ENCODE results near the gene LZTFL1. TPM values are rescaled to one million over a fixed set of nuclear protein-coding genes. Genes with fewer than 3 reads are reported as not detected.

Gene LZTFL1
- total RNA-seq = 22.8 TPM
- long read RNA-seq, full-length matches to known transcripts = 11 of 14 reads
- long read RNA-seq, partial matches to known transcripts = 0 of 14 reads
- long read RNA-seq, other reads (novel, unspliced or antisense) = 3 of 14 reads

DNA sequence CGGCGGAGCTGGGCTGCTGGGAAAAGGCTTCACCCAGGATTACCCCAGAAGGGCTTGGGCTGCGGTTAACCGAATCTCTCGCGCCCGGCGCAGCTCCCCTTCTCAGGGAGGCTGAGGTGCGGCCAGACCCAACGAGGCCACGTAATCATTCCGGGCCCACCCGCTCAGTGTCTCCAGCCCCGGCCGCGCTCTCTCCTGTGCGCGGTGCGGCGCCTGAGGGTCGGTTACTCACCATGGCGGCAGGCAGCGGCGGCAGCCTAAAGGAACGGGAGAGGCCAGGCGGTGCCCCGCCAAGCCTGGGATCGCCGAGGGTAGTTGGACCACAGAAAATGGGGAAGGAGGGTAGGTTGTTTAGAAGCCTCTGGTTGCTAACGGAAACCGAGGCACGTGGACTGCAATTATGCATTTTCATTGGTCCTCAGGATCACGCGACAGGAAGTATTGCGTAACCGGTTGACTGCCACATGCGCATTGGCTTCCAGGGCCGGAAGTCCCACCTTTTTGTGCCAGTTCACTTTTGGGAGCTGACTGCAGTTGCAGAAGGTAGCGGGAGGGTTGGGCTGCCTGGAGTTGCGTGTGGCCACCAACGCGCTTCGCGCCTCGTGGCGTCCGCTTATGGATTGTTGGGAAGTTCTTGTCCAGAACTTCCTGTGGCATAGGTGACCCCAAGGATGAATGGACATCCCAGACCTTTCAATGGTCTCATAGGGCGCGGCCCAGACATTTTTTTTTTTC, at the start of gene LZTFL1:
TSS of gene LZTFL1 (minus strand) at position 363 of the 735 bp plus-strand sequence. CDS start at position 235, 128 bp downstream.
- Histone ChIP-seq H3K27ac (peak within 1 kb of the TSS; percentile 80), H3K4me1 (peaks cover 14% of the 10 kb centered on the region), H3K9me3 (no peaks in the 10 kb centered on the region), H3K27me3 (no peaks in the 10 kb centered on the region), H3K36me3 (peaks cover 2% of the 10 kb centered on the region), H3K4me3 (peak within 1 kb of the TSS; percentile 70)
- intact Hi-C loops (cut with DNase I) = no loop called here
- peak; percentile 96 for ATAC-seq
- TF ChIP-seq, protein P1, sequence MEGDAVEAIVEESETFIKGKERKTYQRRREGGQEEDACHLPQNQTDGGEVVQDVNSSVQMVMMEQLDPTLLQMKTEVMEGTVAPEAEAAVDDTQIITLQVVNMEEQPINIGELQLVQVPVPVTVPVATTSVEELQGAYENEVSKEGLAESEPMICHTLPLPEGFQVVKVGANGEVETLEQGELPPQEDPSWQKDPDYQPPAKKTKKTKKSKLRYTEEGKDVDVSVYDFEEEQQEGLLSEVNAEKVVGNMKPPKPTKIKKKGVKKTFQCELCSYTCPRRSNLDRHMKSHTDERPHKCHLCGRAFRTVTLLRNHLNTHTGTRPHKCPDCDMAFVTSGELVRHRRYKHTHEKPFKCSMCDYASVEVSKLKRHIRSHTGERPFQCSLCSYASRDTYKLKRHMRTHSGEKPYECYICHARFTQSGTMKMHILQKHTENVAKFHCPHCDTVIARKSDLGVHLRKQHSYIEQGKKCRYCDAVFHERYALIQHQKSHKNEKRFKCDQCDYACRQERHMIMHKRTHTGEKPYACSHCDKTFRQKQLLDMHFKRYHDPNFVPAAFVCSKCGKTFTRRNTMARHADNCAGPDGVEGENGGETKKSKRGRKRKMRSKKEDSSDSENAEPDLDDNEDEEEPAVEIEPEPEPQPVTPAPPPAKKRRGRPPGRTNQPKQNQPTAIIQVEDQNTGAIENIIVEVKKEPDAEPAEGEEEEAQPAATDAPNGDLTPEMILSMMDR (IDR thresholded peaks at IDR 0.05) = no peak
- DNase-seq = peak; percentile 91

DNA sequence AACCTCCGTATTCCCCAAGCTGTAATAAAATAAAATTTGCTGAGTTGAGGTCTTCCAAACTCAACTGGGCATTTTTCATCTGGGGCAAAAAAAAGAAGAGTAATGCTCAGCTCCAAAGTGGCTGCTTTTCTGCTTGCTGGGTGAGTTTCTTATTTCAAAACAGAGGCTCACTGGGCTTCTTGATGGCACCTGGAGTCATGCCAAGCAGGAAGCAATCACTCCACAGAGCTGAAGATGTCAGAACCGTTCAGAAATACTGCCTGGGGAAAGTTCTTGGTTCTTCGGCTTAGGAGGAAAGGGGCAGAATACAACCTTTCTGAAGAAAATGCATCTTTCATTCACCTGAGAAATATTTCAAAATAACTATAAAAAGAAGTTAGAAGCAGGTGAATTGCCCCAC, 48.5 kb upstream of the LZTFL1 start:
- no peak overlapping the region for H3K4me3 ChIP-seq
- intact Hi-C loops (cut with DNase I) = no loop called here
- no peaks in the 10 kb centered on the region for H3K27me3 ChIP-seq
- H3K9me3 ChIP-seq = no peaks in the 10 kb centered on the region
- ATAC-seq (peak; percentile 30), DNase-seq (no peak)
- TF ChIP-seq, protein P1 (IDR thresholded peaks at IDR 0.05) = no peak
- no peaks in the 10 kb centered on the region for H3K36me3 ChIP-seq
- no peak overlapping the region for H3K27ac ChIP-seq
- H3K4me1 ChIP-seq = no peaks in the 10 kb centered on the region

DNA sequence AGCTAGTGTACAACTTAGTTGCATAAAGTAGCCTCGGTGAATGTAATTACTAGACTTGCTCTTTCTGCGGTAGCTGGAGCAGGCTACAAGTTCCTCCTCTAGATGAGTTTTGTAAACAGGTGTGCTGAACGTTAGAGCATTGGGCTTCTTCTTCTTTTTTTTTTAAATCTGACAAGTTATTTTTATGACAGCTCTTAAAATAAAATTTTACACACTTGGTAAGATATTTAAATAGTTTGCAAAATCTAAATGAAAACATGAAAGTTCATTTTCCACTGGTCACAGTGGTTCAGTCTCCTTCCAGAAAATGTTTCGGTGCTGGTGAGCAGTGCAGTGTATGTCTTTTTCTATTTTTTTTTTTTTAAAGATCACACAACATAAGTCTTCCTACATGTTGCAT, 47.4 kb upstream of the LZTFL1 start:
- Histone ChIP-seq H3K36me3 (no peaks in the 10 kb centered on the region), H3K4me3 (no peak overlapping the region), H3K4me1 (no peaks in the 10 kb centered on the region), H3K27ac (no peak overlapping the region), H3K27me3 (no peaks in the 10 kb centered on the region), H3K9me3 (no peaks in the 10 kb centered on the region)
- DNase-seq (no peak), ATAC-seq (no peak)
- intact Hi-C loops (cut with DNase I) = no loop called here
- TF ChIP-seq, protein P1 (IDR thresholded peaks at IDR 0.05) = no peak

DNA sequence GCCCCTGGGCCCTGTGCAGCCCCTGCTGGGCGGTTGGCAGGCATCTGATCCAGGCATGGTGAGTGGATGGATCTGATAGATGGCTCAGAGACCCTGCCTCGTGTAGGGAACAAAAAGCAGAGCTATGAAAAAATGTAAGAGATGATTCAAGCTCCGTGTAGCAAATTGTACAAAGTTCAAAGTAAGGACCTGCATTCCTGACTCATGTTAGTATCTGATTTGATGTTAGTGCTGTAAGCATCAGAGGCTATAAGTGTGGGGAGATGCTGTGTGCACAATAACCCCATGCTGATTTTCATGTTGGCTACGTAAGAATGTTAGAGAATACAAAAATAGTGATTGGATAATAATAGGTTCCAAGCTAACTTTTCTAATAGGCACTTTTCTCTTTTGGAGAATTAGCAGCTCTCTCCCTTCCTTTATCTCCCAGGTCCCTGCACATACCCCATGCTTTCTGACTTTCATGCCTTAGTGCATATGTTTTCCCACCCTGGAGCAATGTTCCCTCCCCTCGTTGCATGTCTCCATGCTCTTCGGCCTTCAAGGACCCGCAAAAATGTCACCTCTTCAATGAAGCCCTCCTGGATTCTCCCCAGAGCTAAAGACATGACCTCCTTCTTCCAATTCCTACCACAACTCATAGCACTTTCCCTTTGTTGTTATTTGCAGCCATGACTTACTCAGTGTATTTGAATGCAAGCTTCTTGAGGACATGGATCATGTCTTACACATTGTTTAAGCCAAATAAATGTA, 46.0 kb upstream of the LZTFL1 start:
- H3K27me3 ChIP-seq = no peaks in the 10 kb centered on the region
- ATAC-seq (no peak), DNase-seq (no peak)
- TF ChIP-seq, protein P1 (IDR thresholded peaks at IDR 0.05) = no peak
- no peaks in the 10 kb centered on the region for H3K4me1 ChIP-seq
- no peak overlapping the region for H3K4me3 ChIP-seq
- no peaks in the 10 kb centered on the region for H3K9me3 ChIP-seq
- no peaks in the 10 kb centered on the region for H3K36me3 ChIP-seq
- intact Hi-C loops (cut with DNase I) = no loop called here
- no peak overlapping the region for H3K27ac ChIP-seq

DNA sequence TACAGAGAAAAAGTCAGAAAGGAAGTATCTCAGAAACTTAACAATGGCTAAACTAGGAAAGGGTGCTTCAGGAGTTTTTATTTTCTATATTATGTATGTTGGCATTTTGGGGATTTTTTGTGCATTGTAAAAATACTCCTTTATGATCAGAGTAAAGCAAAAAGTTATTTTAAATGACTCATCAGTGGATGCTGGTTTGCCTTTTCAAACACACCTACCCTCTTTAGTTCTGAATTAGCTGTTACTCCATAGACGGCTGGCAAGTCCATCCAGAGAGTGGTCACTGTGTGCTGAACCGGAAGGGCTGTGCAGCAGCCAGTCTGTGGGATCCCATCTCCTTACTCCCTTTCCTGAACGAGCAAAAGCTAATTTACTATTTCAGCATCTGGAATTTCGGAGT, 45.4 kb upstream of the LZTFL1 start:
- intact Hi-C loops (cut with DNase I) = no loop called here
- no peaks in the 10 kb centered on the region for H3K27me3 ChIP-seq
- H3K4me3 ChIP-seq = no peak overlapping the region
- TF ChIP-seq, protein P1 (IDR thresholded peaks at IDR 0.05) = no peak
- H3K36me3 ChIP-seq = no peaks in the 10 kb centered on the region
- H3K27ac ChIP-seq = no peak overlapping the region
- no peaks in the 10 kb centered on the region for H3K9me3 ChIP-seq
- no peaks in the 10 kb centered on the region for H3K4me1 ChIP-seq
- ATAC-seq (no peak), DNase-seq (no peak)
